Karpas-422 (cell line): ENCODE data around the gene MAP4K2. TPM values are rescaled to one million over a fixed set of nuclear protein-coding genes. Genes with fewer than 3 reads are reported as not detected.

ENCODE experiments used
- DNase-seq: peaks from one replicate; pipeline ENCODE4 v3.0.0-alpha.2; 2015
- H2AFZ ChIP-seq: fragments of 200-600 bp; sonication (generic); 2 replicates; pipeline ENCODE4 v1.6.1; 2014; ENCODE audit warnings: antibody characterized with exemption, low read length, mixed read lengths
- H3K27ac ChIP-seq: fragments of 200-600 bp; sonication (generic); 2 replicates; pipeline ENCODE4 v1.5.1; 2014; ENCODE audit warnings: mild to moderate bottlenecking, low read length, moderate library complexity
- H3K27me3 ChIP-seq: fragments of 200-600 bp; sonication (generic); 2 replicates; pipeline ENCODE4 v1.6.1; 2014; ENCODE audit warnings: low read length, mixed read lengths
- H3K36me3 ChIP-seq: fragments of 200-600 bp; sonication (generic); 2 replicates; pipeline ENCODE4 v1.6.1; 2014; ENCODE audit warnings: low read length, mixed read lengths; ENCODE audit not compliant: insufficient read depth
- H3K4me1 ChIP-seq: fragments of 200-600 bp; sonication (generic); 2 replicates; pipeline ENCODE4 v1.6.1; 2014; ENCODE audit warnings: mild to moderate bottlenecking, low read length, mixed read lengths
- H3K4me2 ChIP-seq: fragments of 200-600 bp; sonication (generic); 2 replicates; pipeline ENCODE4 v1.6.1; 2014; ENCODE audit warnings: low read length, low read depth, mild to moderate bottlenecking; ENCODE audit not compliant: poor library complexity, severe bottlenecking
- H3K4me3 ChIP-seq: fragments of 200-600 bp; sonication (generic); 2 replicates; pipeline ENCODE4 v1.5.1; 2014; ENCODE audit warnings: mild to moderate bottlenecking, antibody characterized with exemption, low read length, mixed read lengths
- H3K79me2 ChIP-seq: fragments of 200-600 bp; sonication (generic); 2 replicates; pipeline ENCODE4 v1.6.1; 2014; ENCODE audit warnings: mild to moderate bottlenecking, low read length, mixed read lengths
- H3K9ac ChIP-seq: fragments of 200-600 bp; sonication (generic); 2 replicates; pipeline ENCODE4 v1.6.0; 2014; ENCODE audit warnings: low read length
- H3K9me2 ChIP-seq: fragments of 200-600 bp; sonication (generic), shearing (Covaris generic); replicated peaks from 2 replicates; pipeline ENCODE4 v1.6.0; 2014; ENCODE audit warnings: mild to moderate bottlenecking, low read length, moderate library complexity; ENCODE audit not compliant: insufficient read depth
- H3K9me3 ChIP-seq: fragments of 300-700, 200-600 bp; sonication (generic); 2 replicates; pipeline ENCODE4 v1.6.1; 2014; ENCODE audit warnings: low read length, mixed read lengths
- H4K20me1 ChIP-seq: fragments of 200-600 bp; sonication (generic); 2 replicates; pipeline ENCODE4 v1.6.1; 2014; ENCODE audit warnings: mild to moderate bottlenecking, antibody characterized with exemption, low read length, low read depth; ENCODE audit not compliant: insufficient read depth
- total RNA-seq: library from RNA; depleted of rRNA; stranded (reverse); fragments of >200 nt; shearing (Covaris generic); gene quantifications from 2 replicates; pipeline ENCODE4 v1.2.3, GENCODE V29; 2014; ENCODE audit warnings: low replicate concordance

MAP4K2 gene
- total RNA-seq, 1 experiment from 2014 or later, result 62.0 TPM

- H3K9ac ChIP-seq, result no peak overlapping the region
- no peak overlapping the region for H3K4me2 ChIP-seq
- H3K9me2 ChIP-seq, result no peaks in the 10 kb centered on the region
- DNase-seq, result no peak
- H3K79me2 ChIP-seq, result no peaks in the 10 kb centered on the region
- 0 out of 2 replicates have a peak, but pooled peaks cover 7% of the 10 kb centered on the region for H3K36me3 ChIP-seq
- H4K20me1 ChIP-seq, result no peaks in the 10 kb centered on the region
- H3K4me1 ChIP-seq, result peaks cover 4% of the 10 kb centered on the region; the same call in 1 of the 2 replicates
- H3K27ac ChIP-seq, result no peak overlapping the region
- no peaks in the 10 kb centered on the region for H3K27me3 ChIP-seq
- H3K4me3 ChIP-seq, result no peak overlapping the region
- no peaks in the 10 kb centered on the region for H3K9me3 ChIP-seq
- no peak overlapping the region for H2AFZ ChIP-seq
These were observed 9.5 kb downstream of the MAP4K2 start for GRCh38 chr11:64793271-64794160.

GRCh38 chr11:64792482-64792881 lies 10.5 kb downstream of the MAP4K2 start:
- peaks cover 6% of the 10 kb centered on the region; the same call in 1 of the 2 replicates for H3K4me1 ChIP-seq
- H3K79me2 ChIP-seq, result no peaks in the 10 kb centered on the region
- no peaks in the 10 kb centered on the region for H3K9me3 ChIP-seq
- no peaks in the 10 kb centered on the region for H3K9me2 ChIP-seq
- no peak overlapping the region for H3K9ac ChIP-seq
- no peak for DNase-seq
- no peak overlapping the region for H3K4me2 ChIP-seq
- H3K36me3 ChIP-seq, result 0 out of 2 replicates have a peak, but pooled peaks cover 7% of the 10 kb centered on the region
- no peak overlapping the region for H2AFZ ChIP-seq
- H3K27me3 ChIP-seq, result no peaks in the 10 kb centered on the region
- H3K4me3 ChIP-seq, result no peak overlapping the region
- no peak overlapping the region for H3K27ac ChIP-seq
- H4K20me1 ChIP-seq, result no peaks in the 10 kb centered on the region

- H3K79me2 ChIP-seq, result no peaks in the 10 kb centered on the region
- H3K4me3 ChIP-seq, result no peak overlapping the region
- DNase-seq, result no peak
- 0 out of 2 replicates have a peak, but pooled peaks cover 4% of the 10 kb centered on the region for H3K36me3 ChIP-seq
- H3K4me2 ChIP-seq, result no peak overlapping the region
- no peaks in the 10 kb centered on the region for H3K27me3 ChIP-seq
- H3K9me2 ChIP-seq, result no peaks in the 10 kb centered on the region
- no peak overlapping the region for H2AFZ ChIP-seq
- no peaks in the 10 kb centered on the region for H4K20me1 ChIP-seq
- H3K4me1 ChIP-seq, result peaks cover 6% of the 10 kb centered on the region; the same call in 1 of the 2 replicates
- no peak overlapping the region for H3K9ac ChIP-seq
- H3K9me3 ChIP-seq, result no peaks in the 10 kb centered on the region
- no peak overlapping the region for H3K27ac ChIP-seq
These were observed 11.2 kb downstream of the MAP4K2 start for GRCh38 chr11:64791781-64792291.

- Histone ChIP-seq H4K20me1 (no peaks in the 10 kb centered on the region), H3K4me2 (no peak overlapping the region), H3K4me1 (peaks cover 6% of the 10 kb centered on the region; the same call in 1 of the 2 replicates), H3K9me2 (no peaks in the 10 kb centered on the region), H3K9me3 (no peaks in the 10 kb centered on the region), H3K4me3 (no peak overlapping the region), H3K27ac (no peak overlapping the region), H3K79me2 (no peaks in the 10 kb centered on the region), H3K36me3 (no peaks in the 10 kb centered on the region), H3K27me3 (no peaks in the 10 kb centered on the region), H2AFZ (no peak overlapping the region), H3K9ac (no peak overlapping the region)
- no peak for DNase-seq
These were observed 12.6 kb downstream of the MAP4K2 start for GRCh38 chr11:64790205-64791095.

- no peak for DNase-seq
- no peak overlapping the region for H3K27ac ChIP-seq
- no peaks in the 10 kb centered on the region for H3K79me2 ChIP-seq
- H2AFZ ChIP-seq, result no peak overlapping the region
- no peaks in the 10 kb centered on the region for H3K27me3 ChIP-seq
- H3K4me3 ChIP-seq, result no peak overlapping the region
- H3K9me3 ChIP-seq, result no peaks in the 10 kb centered on the region
- peaks cover 6% of the 10 kb centered on the region; the same call in 1 of the 2 replicates for H3K4me1 ChIP-seq
- H3K9ac ChIP-seq, result no peak overlapping the region
- H3K4me2 ChIP-seq, result no peak overlapping the region
- no peaks in the 10 kb centered on the region for H3K36me3 ChIP-seq
- H3K9me2 ChIP-seq, result no peaks in the 10 kb centered on the region
- no peaks in the 10 kb centered on the region for H4K20me1 ChIP-seq
These were observed 13.4 kb downstream of the MAP4K2 start for GRCh38 chr11:64789331-64790204.

GRCh38 chr11:64788321-64789215 lies 14.4 kb downstream of the MAP4K2 start:
- no peaks in the 10 kb centered on the region for H4K20me1 ChIP-seq
- H3K79me2 ChIP-seq, result no peaks in the 10 kb centered on the region
- no peaks in the 10 kb centered on the region for H3K27me3 ChIP-seq
- H3K4me3 ChIP-seq, result no peak overlapping the region
- H3K9me3 ChIP-seq, result no peaks in the 10 kb centered on the region
- no peaks in the 10 kb centered on the region for H3K9me2 ChIP-seq
- H3K27ac ChIP-seq, result no peak overlapping the region
- no peak overlapping the region for H3K4me2 ChIP-seq
- no peak overlapping the region for H2AFZ ChIP-seq
- no peak for DNase-seq
- H3K4me1 ChIP-seq, result peaks cover 6% of the 10 kb centered on the region; the same call in 1 of the 2 replicates
- no peak overlapping the region for H3K9ac ChIP-seq
- H3K36me3 ChIP-seq, result no peaks in the 10 kb centered on the region
